Adrenal gland (tissue), 5 donors: Measurements from ENCODE around the gene NAA38.

Experiments
- CTCF ChIP-seq, 6 experiments: fragments of 450-650 bp in 4 of 6; fragments of 200-600 bp in 2 of 6; sonication (generic) in 1 of 6; IDR thresholded peaks; 1 replicate in 5 of 6; 2 replicates in 1 of 6; pipeline versions ENCODE4 v1.5.1 to v1.8.0; 2016 to 2021; ENCODE audit warnings: antibody characterized with exemption in 6 of 6, mild to moderate bottlenecking in 2 of 6, moderate library complexity in 1 of 6
- POLR2A ChIP-seq, 2 donors: fragments of 450-650 bp; IDR thresholded peaks; one replicate each; pipeline ENCODE4 v1.6.1; 2017; ENCODE audit warnings: antibody characterized with exemption in 2 of 2, mild to moderate bottlenecking in 2 of 2, moderate library complexity in 1 of 2
- donor health status: DM: no; HTN: no; CAD: no.

- TF ChIP-seq CTCF (IDR thresholded peaks at IDR 0.05) (peak in 1 of 6 experiments; percentile 5), POLR2A (IDR thresholded peaks at IDR 0.05) (no peak)
These were observed 4.3 kb downstream of the NAA38 start for GRCh38 chr17:7852919-7853690.
